ENCODE results near the gene SIGLECL1. TPM values are rescaled to one million over a fixed set of nuclear protein-coding genes. Genes with fewer than 3 reads are reported as not detected.
"Not testable (repeated sequence)": the region's sequence is repeated elsewhere in the genome, so short reads cannot be mapped to it uniquely, and the experiment has no call there.

The SIGLECL1 gene
- total RNA-seq, 1 experiment from 2014 or later: not detected

- ChIA-PET CTCF (no interaction called here), POLR2A (no interaction called here)
- no peak for TF ChIP-seq ZNF121 (CRISPR knock-in tag; IDR thresholded peaks at IDR 0.05)
- TF ChIP-seq AFF4 (CRISPR knock-in tag; IDR thresholded peaks at IDR 0.05; ENCODE audit: borderline replicate concordance): no peak
- TF ChIP-seq STAT6 (CRISPR knock-in tag; conservative IDR thresholded peaks at IDR 0.05; ENCODE audit: low read depth): no peak
- no peak for TF ChIP-seq PRRX2 (CRISPR knock-in tag; IDR thresholded peaks at IDR 0.05)
- no peak for TF ChIP-seq ZNF425 (CRISPR knock-in tag; conservative IDR thresholded peaks at IDR 0.05)
- TF ChIP-seq ZNF263 (CRISPR knock-in tag; IDR thresholded peaks at IDR 0.05; ENCODE audit: low read depth): no peak
- TF ChIP-seq NFATC4 (CRISPR knock-in tag; IDR thresholded peaks at IDR 0.05): no peak
- TF ChIP-seq PRDM15 (CRISPR knock-in tag; IDR thresholded peaks at IDR 0.05): no peak
- TF ChIP-seq SP1 (CRISPR knock-in tag; conservative IDR thresholded peaks at IDR 0.05): no peak
- no peak for TF ChIP-seq HMGXB4 (CRISPR knock-in tag; IDR thresholded peaks at IDR 0.05)
- TF ChIP-seq ZBTB21 (CRISPR knock-in tag; IDR thresholded peaks at IDR 0.05; ENCODE audit: borderline replicate concordance): no peak
- TF ChIP-seq OVOL2 (CRISPR knock-in tag; IDR thresholded peaks at IDR 0.05; ENCODE audit: borderline replicate concordance): no peak
- TF ChIP-seq ZNF138 (CRISPR knock-in tag; conservative IDR thresholded peaks at IDR 0.05): no peak
- no peaks in the 10 kb centered on the region for H3K36me3 Mint-ChIP-seq
- no peak overlapping the region for H3K4me3 Mint-ChIP-seq
- peaks cover 54% of the 10 kb centered on the region for H3K27me3 Mint-ChIP-seq (ENCODE audit: low read depth)
- DNase-seq (ENCODE audit: low spot score) (no peak), ATAC-seq (no peak)
- H3K4me1 Mint-ChIP-seq: no peaks in the 10 kb centered on the region
- H3K27ac Mint-ChIP-seq: no peak overlapping the region
- H3K9me3 Mint-ChIP-seq: peaks cover 6% of the 10 kb centered on the region
Measured at GRCh38 chr19:51224163-51224641, 26.7 kb upstream of the SIGLECL1 start.

GRCh38 chr19:51224898-51225393 is 25.9 kb upstream of the SIGLECL1 start, which contains the start of gene CD33:
Gene CD33 (plus strand): TSS chr19:51225080. CDS start chr19:51225119, 39 bp downstream.
- H3K4me1 Mint-ChIP-seq; H3K9me3 Mint-ChIP-seq; H3K4me3 Mint-ChIP-seq; DNase-seq (ENCODE audit: low spot score); CTCF ChIA-PET; POLR2A ChIA-PET; H3K36me3 Mint-ChIP-seq; H3K27ac Mint-ChIP-seq: not testable (repeated sequence)
- peaks cover 46% of the 10 kb centered on the region for H3K27me3 Mint-ChIP-seq (ENCODE audit: low read depth)
- peak; percentile 38; the same call in 1 of the 2 replicates for ATAC-seq

All from WTC11 (cell line).